ENCODE data around the gene RELT.
"Not testable (repeated sequence)": the region's sequence is repeated elsewhere in the genome, so short reads cannot be mapped to it uniquely, and the experiment has no call there.

The RELT gene

GRCh38 chr11:73436859-73437258 lies 60.7 kb downstream of the RELT start:
- not testable (repeated sequence) for DNase-seq (ENCODE audit: low read depth in 2 of 2)

GRCh38 chr11:73439002-73439843 lies 63.0 kb downstream of the RELT start:
- no peak for DNase-seq (ENCODE audit: low read depth in 2 of 2)

- DNase-seq (ENCODE audit: low read depth in 2 of 2), result no peak
These were observed 69.8 kb downstream of the RELT start for GRCh38 chr11:73445980-73446379.

GRCh38 chr11:73446766-73447165 lies 70.6 kb downstream of the RELT start:
- DNase-seq (ENCODE audit: low read depth in 2 of 2), result no peak

Data from stimulated activated CD8-positive, alpha-beta memory T cell treated with anti-CD3 and anti-CD28 coated beads, Interleukin-7, amount 100 ng/mL, for 4 hours (primary cell).